ENCODE data around the gene CARD16.

GRCh38 chr11:105052487-105052886 is 7.4 kb upstream of the CARD16 start:
- no peak for TF ChIP-seq POLR2AphosphoS5 (IDR thresholded peaks at IDR 0.05)
- TF ChIP-seq CTCF (IDR thresholded peaks at IDR 0.05) = no peak
- TF ChIP-seq POLR2A (IDR thresholded peaks at IDR 0.05) = no peak
- TF ChIP-seq EP300 (IDR thresholded peaks at IDR 0.05) = no peak

Data from sigmoid colon (tissue), 4 donors.